GM21447 (cell line): ENCODE data around the gene GNAZ.

Experiments
- ATAC-seq: cut with Tn5 transposase; IDR thresholded peaks from one replicate; pipeline ENCODE4 v1.9.1; 2021; ENCODE audit not compliant: unreplicated experiment

GNAZ gene

DNA sequence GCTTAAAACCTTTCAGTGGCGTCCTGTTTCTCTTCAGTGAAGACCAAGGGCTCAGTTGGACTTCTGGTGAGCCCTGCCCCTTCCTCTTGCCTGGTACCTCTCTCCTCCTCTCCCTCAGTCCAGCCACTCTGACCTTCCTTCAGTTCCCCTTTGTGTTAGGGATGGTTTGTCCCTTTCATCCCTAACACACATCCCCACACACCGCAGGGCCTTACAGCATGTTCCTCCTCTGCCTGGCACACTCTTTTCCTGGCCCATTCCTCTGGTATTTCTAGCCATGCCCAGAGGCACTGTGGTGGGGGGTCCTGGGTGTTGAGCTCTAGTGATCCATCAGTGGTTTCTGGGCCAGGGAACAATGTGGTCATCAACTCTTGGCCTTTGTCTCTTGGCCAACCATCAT lies 21.4 kb downstream of the GNAZ start:
- ATAC-seq = no peak

DNA sequence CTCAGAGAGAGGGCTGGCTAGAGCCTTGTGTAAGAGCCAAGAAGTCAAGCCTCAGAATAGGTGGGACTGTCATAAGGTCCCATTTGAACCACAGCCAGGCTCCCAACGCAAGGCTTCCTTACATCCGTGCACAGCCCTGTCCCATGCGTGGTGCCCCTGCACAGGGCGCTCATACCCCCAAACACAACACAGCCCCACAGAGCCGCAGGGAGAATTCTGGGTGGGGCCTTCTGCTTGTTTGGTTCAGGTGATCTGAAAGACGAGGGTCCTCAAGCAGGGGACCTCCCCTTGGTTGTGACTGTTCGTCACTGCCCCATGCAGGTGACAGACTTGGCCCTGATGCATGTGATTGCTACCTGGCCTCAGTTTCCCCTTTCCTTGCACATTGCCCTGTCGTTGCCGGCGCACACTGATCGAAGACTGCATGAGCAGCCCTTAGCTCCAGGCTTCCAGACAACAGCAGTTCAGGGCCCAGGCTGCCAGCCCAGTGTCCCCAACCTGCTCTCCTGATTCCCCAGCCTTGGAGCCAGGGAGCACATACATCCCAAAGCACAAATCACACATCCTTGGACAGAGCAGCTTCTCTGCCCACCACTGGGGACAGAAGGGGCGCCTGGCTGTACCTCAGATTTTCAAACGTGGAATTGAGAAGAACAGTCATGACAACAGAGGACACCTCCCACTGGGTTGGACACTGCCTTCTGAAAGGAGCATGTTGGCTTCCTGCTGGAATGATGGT lies 22.1 kb downstream of the GNAZ start:
- ATAC-seq = no peak

GRCh38 chr22:23093051-23093788 lies 22.9 kb downstream of the GNAZ start:
- no peak for ATAC-seq

- ATAC-seq = no peak
These were observed 23.9 kb downstream of the GNAZ start for GRCh38 chr22:23094260-23094659.

DNA sequence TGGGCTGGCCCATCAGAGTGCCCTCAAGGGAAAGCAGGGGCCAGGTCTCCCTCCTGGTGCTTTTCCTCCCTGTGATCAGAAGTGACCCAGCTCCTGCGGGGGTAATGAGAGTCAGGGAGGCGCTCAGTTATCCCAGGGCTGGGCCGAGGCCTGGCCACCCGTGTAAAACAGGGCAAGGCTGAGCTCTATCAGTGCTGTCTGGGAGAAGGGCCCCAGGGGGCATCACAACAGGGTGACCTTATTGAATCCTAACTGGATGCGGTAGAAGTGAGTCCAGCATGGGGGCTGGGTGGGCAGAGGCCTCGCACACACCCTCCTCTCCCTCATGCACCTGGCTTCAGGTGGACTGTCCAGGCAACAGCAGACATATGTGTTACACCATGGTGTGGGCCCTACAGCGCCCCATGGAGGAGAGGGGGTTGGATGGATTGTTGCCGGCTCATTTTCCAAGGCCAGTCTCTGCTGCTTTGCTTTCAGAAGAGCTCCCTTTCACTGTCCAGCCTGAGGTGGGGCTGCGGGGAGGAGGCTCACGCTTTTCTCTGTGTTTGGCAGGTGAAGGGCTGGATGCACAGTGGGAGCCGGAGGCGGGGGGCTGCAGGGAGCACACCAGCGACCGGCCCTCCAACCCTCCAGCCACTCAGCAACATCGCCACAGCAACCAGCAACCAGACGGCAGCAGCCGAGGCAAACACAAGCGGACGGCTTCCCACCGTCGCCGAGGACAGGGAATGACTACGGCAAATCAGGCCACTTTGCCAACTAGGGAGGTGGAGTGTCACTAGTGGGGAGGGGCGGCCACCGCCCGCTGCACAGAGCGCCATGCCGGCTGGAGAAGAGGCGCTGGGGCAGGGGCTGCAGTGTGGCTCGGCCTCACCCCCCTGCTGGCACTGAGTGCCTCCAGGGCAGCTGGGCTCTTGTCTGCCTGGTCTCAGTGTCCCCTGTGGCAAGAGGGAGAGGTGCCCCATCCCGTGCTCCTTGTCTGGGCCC lies 24.7 kb downstream of the GNAZ start:
- ATAC-seq = no peak

GRCh38 chr22:23095733-23096342 lies 25.5 kb downstream of the GNAZ start:
- ATAC-seq = no peak

GRCh38 chr22:23097412-23098229 lies 27.3 kb downstream of the GNAZ start:
- no peak for ATAC-seq

GRCh38 chr22:23098230-23098705 lies 27.9 kb downstream of the GNAZ start:
- no peak for ATAC-seq

DNA sequence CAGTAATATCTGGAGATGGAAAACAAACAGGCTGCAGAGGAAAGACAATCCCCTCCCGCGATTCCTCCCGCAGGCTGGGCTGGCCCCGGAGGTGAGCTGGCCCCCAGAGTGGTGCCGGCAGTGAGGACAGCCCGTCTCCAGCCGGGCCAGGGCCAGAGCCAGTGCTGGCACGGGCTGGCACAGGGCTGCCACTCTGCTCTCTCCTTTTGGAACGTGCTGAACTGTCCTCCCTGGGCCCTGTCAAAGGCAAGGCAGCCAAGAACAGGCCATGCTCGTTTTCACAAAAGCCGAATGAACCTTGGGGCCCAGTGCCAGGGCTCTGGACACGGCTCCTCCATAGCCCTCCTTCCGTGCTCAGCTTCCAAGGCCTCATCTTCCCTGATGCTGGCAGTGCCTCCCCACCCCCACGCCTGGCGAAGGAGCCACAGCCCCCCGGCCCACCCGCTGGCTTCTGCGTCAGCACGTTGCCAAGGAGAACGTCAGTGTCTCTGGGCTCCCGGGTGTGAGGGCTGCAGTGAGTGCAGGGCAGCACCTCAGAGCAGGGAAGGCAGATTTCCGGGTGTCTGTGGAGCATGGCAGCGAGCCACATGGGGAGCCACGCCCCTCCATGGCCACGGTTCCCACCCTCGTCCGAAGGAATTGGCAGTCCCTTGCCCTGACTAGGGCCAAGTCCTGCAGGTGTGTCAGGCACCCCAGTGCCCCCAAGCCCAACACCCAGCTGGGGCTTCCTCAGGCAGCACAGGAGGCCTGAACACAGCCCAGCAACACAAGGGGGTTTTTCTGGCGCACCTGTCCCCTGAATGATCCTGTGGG lies 28.6 kb downstream of the GNAZ start:
- ATAC-seq = no peak

DNA sequence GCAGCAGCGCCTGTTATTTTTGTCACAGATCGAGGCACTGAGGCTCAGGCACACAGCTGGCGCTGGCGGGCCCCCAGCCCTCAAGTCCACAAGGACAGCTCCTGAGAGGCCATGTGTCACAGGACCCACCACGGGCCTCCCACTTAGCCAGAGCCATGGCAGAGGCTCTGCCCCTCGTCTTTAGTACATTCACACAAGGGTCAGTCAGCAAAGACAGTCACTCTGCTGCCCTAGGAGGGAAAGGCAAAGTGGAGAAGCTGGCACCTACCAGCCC lies 29.1 kb downstream of the GNAZ start:
- no peak for ATAC-seq

- ATAC-seq = no peak
These were observed 29.9 kb downstream of the GNAZ start for GRCh38 chr22:23100124-23100801.

- ATAC-seq = no peak
These were observed 31.2 kb downstream of the GNAZ start for GRCh38 chr22:23101524-23101923.

GRCh38 chr22:23102002-23102655 lies 31.8 kb downstream of the GNAZ start:
- ATAC-seq = no peak

DNA sequence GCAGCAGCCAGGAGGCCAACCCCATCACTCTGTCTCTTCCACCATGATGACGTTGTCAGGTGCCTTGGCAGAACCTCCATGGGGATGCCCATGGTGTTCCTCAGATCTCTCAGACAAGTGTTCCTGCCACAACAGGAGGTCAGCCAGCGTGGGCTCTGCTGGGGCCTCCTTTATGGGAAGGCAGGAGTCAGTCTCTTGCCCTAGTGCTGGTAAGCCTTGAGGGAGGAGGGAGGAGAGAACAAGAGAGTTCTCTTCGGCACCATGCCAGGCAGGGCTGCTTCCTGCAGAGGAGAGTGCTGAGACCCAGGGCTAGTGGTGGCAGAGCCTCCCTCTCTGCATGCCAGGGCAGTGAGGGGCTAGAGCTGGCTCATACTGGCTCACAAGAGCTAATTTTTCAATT lies 32.5 kb downstream of the GNAZ start:
- ATAC-seq = no peak

DNA sequence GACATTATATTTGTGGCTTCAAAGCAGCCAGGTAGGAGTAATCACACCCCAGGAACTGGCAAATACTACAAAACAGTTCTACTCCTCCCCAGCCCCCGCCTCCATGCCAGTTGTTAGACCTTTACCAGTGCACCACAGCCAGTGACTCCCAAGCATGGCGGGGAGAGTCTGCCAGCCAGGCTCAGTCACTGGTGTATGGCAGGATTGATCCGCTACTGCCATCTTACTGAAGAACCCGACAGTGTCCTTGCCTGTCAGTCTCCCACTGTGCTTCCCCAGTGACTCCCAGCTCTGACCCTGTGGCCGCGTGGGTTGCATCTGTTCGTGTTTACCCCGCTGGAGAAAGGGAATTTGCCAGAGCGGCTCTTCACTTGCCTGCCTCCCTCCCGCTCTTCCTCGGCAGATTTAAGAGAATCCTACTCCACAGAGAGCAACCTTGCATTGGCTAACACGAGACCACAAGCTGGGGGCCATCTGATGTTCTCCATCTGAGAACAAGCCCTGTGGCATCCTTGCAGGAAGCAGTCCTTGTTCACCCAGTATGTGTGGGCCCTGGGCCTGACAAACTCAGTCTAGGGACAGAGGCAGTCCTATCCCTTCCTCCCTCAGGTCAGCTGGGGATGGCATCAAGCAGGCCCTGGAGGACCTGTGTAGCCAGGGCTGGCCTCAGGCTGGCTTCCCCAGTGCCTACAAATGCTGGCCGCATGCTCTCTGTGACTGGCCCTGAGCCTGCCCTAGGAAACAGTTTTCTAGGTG lies 33.1 kb downstream of the GNAZ start:
- ATAC-seq = no peak

DNA sequence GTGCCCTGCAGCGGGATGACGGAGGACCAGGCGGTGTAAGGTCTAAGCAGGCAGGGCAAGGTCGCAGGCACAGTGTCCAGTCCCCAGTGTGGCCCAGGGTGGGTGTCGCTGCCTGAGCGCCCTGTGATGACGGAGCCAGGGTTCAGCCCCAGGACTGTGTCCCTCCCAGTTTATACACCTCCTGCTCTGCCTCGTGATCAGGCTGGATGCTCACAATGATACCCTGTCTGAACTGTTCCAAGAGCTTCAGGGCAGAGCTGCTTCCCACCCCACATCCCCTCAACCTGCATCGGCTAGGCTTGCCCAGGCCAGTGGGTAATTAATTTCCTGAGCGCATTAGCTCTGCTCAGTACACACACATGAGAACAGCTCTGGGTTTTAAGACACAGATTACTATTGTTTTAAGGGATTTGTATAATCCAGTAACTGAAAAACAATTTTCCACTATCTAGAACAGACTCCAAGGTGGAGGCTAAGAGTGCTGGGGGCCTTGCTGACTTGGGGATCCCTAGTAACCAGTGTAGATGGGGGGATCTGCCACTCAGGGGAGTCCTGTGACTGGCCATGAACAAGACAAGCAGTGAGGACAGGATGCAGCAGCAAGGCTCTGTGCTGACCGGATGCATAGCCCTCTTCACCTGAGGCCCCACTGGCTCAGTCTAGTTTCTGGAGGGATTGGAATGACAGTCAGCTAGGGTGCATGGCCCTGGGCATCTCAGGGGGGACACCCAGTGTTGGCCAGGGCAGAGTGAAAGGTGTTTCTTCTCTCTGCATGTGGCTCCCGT lies 34.1 kb downstream of the GNAZ start:
- ATAC-seq = no peak

- no peak for ATAC-seq
These were observed 35.0 kb downstream of the GNAZ start for GRCh38 chr22:23105304-23105703.
